GM19351 (cell line): ENCODE measurements around the gene BCL2L1.

ENCODE experiments used
- ATAC-seq: cut with Tn5 transposase; IDR thresholded peaks from one replicate; pipeline ENCODE4 v1.9.1; 2021; ENCODE audit warnings: mild to moderate bottlenecking, moderate library complexity; ENCODE audit not compliant: unreplicated experiment

The BCL2L1 gene

GRCh38 chr20:31731321-31731717 is 8.7 kb upstream of the BCL2L1 start:
- ATAC-seq: no peak

- peak; percentile 82 for ATAC-seq
Measured at GRCh38 chr20:31723319-31724078, 831 bp upstream of the BCL2L1 start.

- peak; percentile 21 for ATAC-seq
Measured at GRCh38 chr20:31723069-31723318, 326 bp upstream of the BCL2L1 start.

GRCh38 chr20:31721408-31722256 is 1.0 kb downstream of the BCL2L1 start:
- no peak for ATAC-seq

GRCh38 chr20:31720486-31721407 is 1.9 kb downstream of the BCL2L1 start:
- no peak for ATAC-seq

GRCh38 chr20:31719644-31720485 is 2.8 kb downstream of the BCL2L1 start:
- no peak for ATAC-seq

- no peak for ATAC-seq
Measured at GRCh38 chr20:31718952-31719643, 3.6 kb downstream of the BCL2L1 start.

- peak; percentile 64 for ATAC-seq
Measured at GRCh38 chr20:31717478-31718201, 5.0 kb downstream of the BCL2L1 start.

- ATAC-seq: peak; percentile 20
Measured at GRCh38 chr20:31716818-31717477, 5.7 kb downstream of the BCL2L1 start.

GRCh38 chr20:31716351-31716750 is 6.3 kb downstream of the BCL2L1 start:
- no peak for ATAC-seq

GRCh38 chr20:31715766-31716165 is 6.9 kb downstream of the BCL2L1 start:
- ATAC-seq: no peak

GRCh38 chr20:31713312-31714273 is 9.1 kb downstream of the BCL2L1 start:
- ATAC-seq: no peak

GRCh38 chr20:31712564-31713311 is 9.9 kb downstream of the BCL2L1 start:
- no peak for ATAC-seq

- no peak for ATAC-seq
Measured at GRCh38 chr20:31712112-31712553, 10.5 kb downstream of the BCL2L1 start.

- ATAC-seq: no peak
Measured at GRCh38 chr20:31711179-31712111, 11.2 kb downstream of the BCL2L1 start.
